ENCODE measurements around the gene PCYOX1L. TPM values are rescaled to one million over a fixed set of nuclear protein-coding genes. Genes with fewer than 3 reads are reported as not detected.

The PCYOX1L gene
- total RNA-seq, 1 experiment from 2014 or later, result 1.8 TPM

- Histone ChIP-seq H3K27me3 (replicated peaks; ENCODE audit: insufficient read depth, low read depth, low read length, poor library complexity) (no peaks in the 10 kb centered on the region), H3K9me3 (ENCODE audit: low read depth, low read length, poor library complexity, severe bottlenecking) (no peaks in the 10 kb centered on the region), H3K4me1 (ENCODE audit: insufficient read depth, low read length, poor library complexity, severe bottlenecking) (no peaks in the 10 kb centered on the region), H3K27ac (ENCODE audit: low read depth, low read length, poor library complexity, severe bottlenecking) (no peak overlapping the region), H3K4me3 (ENCODE audit: low read depth, low read length, poor library complexity, severe bottlenecking) (no peak overlapping the region), H3K36me3 (ENCODE audit: insufficient read depth, low read length, poor library complexity, severe bottlenecking) (no peaks in the 10 kb centered on the region)
- ChIA-PET CTCF (interaction anchor here (0.9 kb wide), 1 partner anchor 12 kb away, joined by 3 read pairs; no protein-coding TSS in a partner anchor), POLR2A (ENCODE audit: low non-redundant PET) (no interaction called here)
- intact Hi-C loops (cut with micrococcal nuclease; ENCODE audit: unreplicated experiment), result no loop called here
- BruUV-seq (replicated peaks), result no TSS peak
- TF ChIP-seq EZH2 (IDR thresholded peaks at IDR 0.05; ENCODE audit: borderline replicate concordance, low read depth, low read length, poor library complexity, severe bottlenecking), result no peak
- TF ChIP-seq CTCF (conservative IDR thresholded peaks at IDR 0.05; ENCODE audit: low read depth, low read length), result no peak
- DNase-seq (ENCODE audit: low spot score), result no peak
These were observed 22.1 kb downstream of the PCYOX1L start for GRCh38 chr5:149379818-149380374.

- H3K27me3 ChIP-seq (replicated peaks; ENCODE audit: insufficient read depth, low read depth, low read length, poor library complexity), result no peaks in the 10 kb centered on the region
- no peak overlapping the region for H3K4me3 ChIP-seq (ENCODE audit: low read depth, low read length, poor library complexity, severe bottlenecking)
- no peak for DNase-seq (ENCODE audit: low spot score)
- BruUV-seq (replicated peaks), result no TSS peak
- H3K9me3 ChIP-seq (ENCODE audit: low read depth, low read length, poor library complexity, severe bottlenecking), result no peaks in the 10 kb centered on the region
- ChIA-PET POLR2A (ENCODE audit: low non-redundant PET) (no interaction called here), CTCF (interaction anchor here (2.6 kb wide), 1 partner anchor 54 kb away, joined by 18 read pairs; no protein-coding TSS in a partner anchor)
- H3K27ac ChIP-seq (ENCODE audit: low read depth, low read length, poor library complexity, severe bottlenecking), result no peak overlapping the region
- H3K4me1 ChIP-seq (ENCODE audit: insufficient read depth, low read length, poor library complexity, severe bottlenecking), result no peaks in the 10 kb centered on the region
- intact Hi-C loops (cut with micrococcal nuclease; ENCODE audit: unreplicated experiment), result loop anchor here (1.0 kb wide), 1 partner anchor 54 kb away; no protein-coding TSS in a partner anchor
- H3K36me3 ChIP-seq (ENCODE audit: insufficient read depth, low read length, poor library complexity, severe bottlenecking), result no peaks in the 10 kb centered on the region
- no peak for TF ChIP-seq EZH2 (IDR thresholded peaks at IDR 0.05; ENCODE audit: borderline replicate concordance, low read depth, low read length, poor library complexity, severe bottlenecking)
- no peak for TF ChIP-seq CTCF (conservative IDR thresholded peaks at IDR 0.05; ENCODE audit: low read depth, low read length)
These were observed 22.7 kb downstream of the PCYOX1L start for GRCh38 chr5:149380466-149381121.

GRCh38 chr5:149381261-149381985 lies 23.6 kb downstream of the PCYOX1L start:
- POLR2A ChIA-PET (ENCODE audit: low non-redundant PET), result no interaction called here

More at GRCh38 chr5:149381261-149381985, 23.6 kb downstream of the PCYOX1L start:
- CTCF ChIA-PET, result interaction anchor here (0.5 to 2.6 kb wide), 4 partner anchors 8 to 180 kb away, joined by 3 to 18 read pairs (median 4); no protein-coding TSS in a partner anchor
- Histone ChIP-seq H3K27me3 (replicated peaks; ENCODE audit: insufficient read depth, low read depth, low read length, poor library complexity) (no peaks in the 10 kb centered on the region), H3K36me3 (ENCODE audit: insufficient read depth, low read length, poor library complexity, severe bottlenecking) (no peaks in the 10 kb centered on the region), H3K4me1 (ENCODE audit: insufficient read depth, low read length, poor library complexity, severe bottlenecking) (no peaks in the 10 kb centered on the region), H3K9me3 (ENCODE audit: low read depth, low read length, poor library complexity, severe bottlenecking) (no peaks in the 10 kb centered on the region), H3K27ac (ENCODE audit: low read depth, low read length, poor library complexity, severe bottlenecking) (no peak overlapping the region), H3K4me3 (ENCODE audit: low read depth, low read length, poor library complexity, severe bottlenecking) (no peak overlapping the region)
- DNase-seq (ENCODE audit: low spot score), result no peak
- TF ChIP-seq EZH2 (IDR thresholded peaks at IDR 0.05; ENCODE audit: borderline replicate concordance, low read depth, low read length, poor library complexity, severe bottlenecking), result no peak
- no peak for TF ChIP-seq CTCF (conservative IDR thresholded peaks at IDR 0.05; ENCODE audit: low read depth, low read length)
- no TSS peak for BruUV-seq (replicated peaks)
- intact Hi-C loops (cut with micrococcal nuclease; ENCODE audit: unreplicated experiment), result loop anchor here (1.0 kb wide), 1 partner anchor 53 kb away; no protein-coding TSS in a partner anchor

Measured in A673 (cell line).